ENCODE results near the gene BZW2.

Gene BZW2

DNA sequence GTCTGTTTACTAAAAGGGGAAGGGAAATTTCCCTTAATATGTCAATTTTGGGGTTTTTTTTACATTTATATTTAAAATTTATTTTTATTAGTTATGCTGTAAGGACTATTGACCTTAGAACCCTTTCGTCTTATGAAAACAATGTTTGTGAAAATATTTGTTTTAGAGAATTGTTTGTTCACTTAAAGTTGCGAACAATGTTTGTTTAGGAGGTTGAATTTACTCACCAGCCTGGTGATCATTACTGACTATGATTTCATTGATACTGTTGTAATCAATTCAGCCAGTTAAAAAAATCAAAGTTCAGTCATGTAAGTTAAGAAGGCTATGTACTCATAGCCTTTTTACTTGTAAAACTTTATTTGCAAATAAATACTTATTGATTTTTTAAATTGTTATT is 80.2 kb downstream of the BZW2 start:
- DNase-seq, result no peak

DNA sequence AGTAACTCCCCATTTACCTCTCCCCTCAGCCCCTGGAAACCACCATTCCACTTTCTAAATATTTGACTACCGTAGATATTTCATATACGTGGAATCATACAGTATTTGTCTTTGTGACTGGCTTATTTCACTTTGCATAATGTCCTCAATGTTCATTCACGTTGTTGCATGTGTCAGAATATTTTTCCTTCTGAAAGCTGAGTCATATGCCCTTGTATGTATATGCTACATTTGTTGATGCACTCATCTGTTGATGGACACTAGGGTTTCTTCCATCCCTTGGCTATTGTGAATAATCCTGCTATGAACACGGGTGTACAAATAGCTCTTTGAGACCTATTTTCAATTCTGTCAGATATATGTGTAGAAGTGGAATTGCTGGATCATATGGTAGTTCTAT is 81.8 kb downstream of the BZW2 start:
- no peak for DNase-seq

DNA sequence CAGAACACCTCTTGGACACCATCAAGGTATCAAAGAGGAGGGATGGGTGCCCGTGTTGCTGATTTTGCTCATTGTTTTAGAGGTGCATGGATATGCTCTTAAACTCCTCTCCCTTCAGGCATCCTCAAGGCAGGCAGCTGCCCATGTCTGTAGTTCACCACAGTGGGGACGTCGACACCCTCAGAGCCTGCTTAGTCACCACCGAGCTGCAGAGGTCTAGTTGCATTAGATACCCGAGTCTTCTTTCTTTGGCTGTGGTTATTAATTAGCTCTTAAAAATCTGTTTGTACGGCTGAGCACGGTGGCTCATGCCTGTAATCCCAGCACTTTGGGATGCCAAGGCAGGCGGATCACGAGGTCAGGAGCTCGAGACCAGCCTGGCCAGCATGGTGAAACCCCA is 82.8 kb downstream of the BZW2 start:
- DNase-seq, result no peak

DNA sequence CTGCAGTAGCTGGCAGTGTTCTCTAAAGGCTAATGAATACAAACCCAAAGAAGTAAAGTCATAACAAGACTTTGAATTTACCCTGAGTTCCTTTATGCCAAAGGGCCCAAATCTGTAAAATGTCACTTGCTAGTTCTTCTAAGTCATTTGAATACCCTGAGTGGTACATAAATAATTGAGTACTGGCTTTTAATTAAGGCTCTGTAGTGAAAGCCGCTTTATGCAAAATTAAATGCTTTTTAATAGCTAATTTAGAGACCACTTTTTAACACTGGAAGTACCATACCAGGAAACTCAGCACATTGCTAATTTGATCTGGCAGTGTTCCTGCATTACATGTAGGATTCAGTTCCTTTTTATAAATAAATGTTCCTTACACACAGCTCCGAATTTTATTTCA is 83.6 kb downstream of the BZW2 start:
- DNase-seq, result no peak

DNA sequence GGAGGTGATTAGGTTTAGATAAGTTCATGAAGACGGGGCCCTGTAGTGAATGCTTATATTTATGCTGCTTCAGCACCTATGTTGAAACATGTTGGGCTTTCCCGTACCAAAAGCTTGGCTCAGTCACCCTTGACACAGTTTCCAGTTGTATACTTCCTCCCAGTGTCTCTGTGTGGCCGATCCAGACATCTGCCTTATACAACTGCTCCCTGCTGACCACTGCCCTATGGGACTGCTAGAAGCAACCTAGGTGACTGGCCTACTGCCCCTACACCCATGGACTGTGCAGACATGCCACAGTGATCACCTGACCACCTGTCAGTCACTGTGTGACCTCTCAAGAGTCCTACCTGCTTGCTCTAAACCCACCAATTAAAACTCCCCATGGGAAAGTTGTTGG is 85.0 kb downstream of the BZW2 start:
- DNase-seq, result no peak

DNA sequence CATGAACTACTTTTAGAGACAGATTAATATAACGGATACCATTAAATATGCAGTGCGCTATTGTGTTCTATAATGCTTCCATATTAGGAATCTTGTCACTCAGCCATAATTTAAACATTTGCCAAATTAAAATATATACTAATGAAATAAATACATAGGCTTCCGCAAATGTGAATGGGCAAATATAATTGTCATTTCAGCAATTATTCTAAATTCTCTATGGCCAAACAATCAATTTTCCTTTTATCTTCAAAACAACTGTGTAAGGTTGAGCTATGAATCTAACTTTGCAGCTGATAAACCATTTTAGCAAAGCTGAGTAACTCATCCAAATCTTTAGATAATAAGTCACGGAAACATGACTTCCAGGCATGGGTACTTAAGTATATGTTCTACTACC is 86.8 kb downstream of the BZW2 start:
- DNase-seq, result no peak

DNA sequence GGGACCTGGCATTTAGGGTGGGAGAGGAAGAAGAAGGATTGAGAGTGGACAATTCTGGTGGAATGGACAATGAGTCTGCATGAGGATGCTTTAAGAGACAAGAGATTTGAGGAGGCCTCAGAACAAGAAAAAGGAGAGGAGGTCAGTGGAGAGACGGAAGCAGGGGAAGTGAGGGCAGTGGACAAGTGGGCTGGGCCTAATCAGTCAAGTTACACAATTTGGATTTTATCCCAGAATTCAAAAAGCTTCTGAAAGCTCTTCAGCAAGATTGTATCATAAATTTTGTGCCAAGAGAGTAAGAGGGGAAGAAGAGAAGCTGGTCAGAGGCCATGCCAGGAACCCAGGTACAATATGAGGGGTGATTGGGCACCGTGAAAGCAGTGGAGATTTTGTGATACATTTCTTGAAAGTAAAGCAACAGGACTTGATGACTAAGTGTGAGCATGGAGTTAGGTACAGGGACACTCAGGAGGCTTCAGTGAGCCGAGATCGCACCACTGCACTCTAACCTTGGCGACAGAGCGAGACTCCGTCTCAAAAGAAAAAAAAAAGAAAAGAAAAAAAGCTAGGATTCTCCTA is 88.3 kb downstream of the BZW2 start:
- DNase-seq, result no peak

DNA sequence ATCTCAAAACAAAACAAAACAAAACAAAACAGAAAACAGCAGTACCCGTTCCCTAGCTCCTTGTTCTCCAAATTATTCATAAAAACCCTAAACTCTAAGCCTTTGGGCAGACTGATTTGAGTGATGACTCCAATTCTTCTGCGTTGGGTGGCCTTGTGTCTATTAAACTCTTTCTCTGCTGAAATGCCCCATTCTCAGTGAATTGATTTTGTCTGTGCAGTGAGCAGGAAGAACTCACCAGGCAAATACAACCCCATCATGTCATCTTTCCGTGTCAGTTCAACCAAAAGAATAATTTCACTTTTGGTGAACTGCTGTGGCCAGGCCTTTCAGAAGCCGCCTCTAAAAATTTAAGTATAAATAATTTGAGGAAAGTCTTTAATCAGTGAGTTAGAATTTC is 89.0 kb downstream of the BZW2 start:
- DNase-seq, result no peak

DNA sequence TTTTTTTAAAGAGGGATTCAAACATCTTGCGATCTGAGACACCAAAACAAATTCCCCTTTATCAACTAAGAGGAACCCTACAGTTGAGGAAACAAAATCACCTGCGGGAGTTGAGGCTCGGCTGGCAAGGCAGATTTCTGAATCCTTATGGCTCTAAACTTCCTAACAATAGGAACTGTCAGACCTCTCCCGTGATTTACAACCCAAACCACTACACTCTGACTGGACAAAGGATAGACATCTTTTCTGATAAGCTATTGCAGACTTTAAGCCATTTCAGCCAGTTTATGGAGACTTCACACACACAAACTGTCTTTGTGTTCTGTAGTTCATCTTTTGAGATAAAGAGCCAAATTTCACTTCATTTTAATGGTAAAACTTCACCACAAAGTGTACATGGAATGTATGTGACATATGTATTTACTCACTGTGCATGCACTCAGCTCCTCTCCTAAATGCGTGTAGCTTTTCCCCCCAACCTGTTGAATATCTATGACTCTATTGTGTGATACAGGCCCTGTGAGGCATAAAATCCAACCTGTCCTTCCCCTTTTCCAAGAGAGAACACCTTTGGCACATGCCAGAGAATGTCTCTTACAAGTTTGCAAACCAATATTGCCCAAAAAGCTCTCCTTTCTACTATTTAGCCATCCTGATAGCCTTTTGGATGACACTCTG is 92.2 kb downstream of the BZW2 start:
- no peak for DNase-seq

DNA sequence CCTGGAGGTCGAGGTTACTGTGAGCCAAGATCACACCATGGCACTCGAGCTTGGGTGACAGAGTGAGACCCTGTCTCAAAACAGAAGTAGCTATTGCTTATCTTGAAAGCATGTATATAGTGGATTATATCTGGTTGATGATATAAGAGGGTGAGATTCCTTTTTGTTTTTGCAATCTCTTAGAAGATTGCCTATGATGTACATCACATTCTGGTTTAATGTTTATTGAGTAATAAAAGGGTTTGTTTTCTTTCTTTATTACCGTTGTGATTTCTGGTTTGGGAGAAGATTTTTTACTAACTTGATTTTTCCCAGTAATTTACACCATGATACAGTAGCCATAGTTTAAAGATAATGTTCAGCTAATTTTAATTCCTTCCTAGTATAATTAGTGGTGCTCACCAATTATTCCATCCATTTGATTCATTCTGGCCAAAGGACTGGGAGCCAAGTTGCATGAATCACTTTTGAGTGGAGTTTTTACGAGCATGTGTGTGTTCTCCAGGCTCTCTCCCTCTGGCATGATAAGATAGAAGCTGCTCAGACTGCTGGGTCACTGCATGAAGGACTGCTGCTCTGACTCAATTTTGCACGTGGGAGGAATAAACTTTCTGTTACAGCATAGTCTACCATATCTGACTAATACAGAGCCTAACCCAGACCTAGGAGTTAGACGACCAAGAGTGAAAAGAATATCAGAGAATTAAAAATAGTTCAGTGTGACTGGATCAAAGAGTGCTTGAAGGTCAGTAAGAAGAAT is 94.1 kb downstream of the BZW2 start:
- DNase-seq, result no peak

DNA sequence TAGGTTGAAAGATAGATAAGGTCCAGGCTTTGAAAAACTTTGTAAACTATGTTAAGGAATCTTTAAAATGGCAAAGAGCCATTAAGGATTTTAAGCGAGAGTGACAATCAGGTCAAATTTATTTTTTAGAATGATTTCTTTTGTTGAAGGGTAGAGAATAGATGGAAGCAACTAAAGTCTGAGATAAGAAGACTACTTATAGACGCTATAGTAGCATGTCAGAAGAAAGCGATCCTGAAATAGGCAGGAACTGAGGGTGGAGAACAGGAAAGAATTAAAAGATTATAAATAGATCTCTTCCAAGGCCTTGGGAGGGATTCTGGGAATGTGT is 94.6 kb downstream of the BZW2 start:
- no peak for DNase-seq

DNA sequence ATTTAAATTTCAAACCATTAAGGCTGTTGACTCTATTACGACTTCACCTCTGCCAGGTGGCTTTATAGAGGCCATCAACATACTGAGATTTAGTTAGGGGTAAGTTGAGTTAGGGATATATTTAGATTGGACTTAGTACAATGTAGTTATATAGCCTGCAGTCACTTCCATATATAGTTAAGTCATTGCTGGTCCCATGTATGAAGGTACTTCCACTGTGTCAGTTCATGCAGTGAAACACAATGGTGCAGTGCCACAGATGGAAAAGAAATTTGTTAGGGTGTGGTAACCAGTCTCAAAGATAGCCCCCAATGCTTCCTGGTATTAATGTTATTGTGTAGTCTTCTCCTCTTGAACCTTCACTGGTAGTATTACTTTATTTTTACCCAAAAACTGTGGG is 95.0 kb downstream of the BZW2 start:
- DNase-seq, result no peak

DNA sequence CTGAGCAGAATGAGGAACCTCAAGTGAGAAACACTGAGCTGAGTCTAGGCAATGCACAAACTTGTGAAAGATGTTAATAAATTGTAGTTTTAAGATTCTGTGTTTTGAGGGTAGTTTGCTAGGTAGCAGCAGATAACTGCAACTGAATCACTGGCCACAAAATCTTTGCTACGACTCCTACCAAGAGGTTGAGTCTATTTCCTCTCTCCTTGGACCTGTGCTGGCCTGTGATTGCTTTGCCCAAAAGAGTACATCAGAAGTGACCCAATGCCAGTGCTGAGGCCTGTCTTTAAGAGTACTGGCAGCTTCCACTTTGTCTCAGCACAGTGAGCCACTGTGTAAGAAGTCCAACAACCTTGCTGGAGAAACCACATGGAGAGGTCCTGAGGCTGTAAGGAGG is 95.7 kb downstream of the BZW2 start:
- DNase-seq, result no peak

DNA sequence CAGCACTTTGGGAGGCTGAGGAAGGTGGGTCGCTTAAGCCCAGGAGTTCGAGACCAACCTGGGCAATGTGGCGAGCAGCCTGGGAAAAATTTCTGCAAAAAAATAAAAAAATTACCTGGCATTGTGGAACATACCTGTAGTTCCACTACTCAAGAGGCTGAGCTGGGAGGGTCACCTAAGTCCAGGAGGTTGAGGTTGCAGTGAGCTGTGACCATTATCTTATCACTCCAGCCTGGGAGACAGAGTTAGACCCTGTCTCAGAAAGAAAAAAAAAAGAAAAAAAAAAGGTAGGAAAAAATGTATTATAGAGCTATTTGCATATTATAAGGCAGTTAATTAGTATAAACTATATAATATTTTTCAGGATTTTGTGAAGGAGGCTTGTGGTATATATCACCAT is 96.6 kb downstream of the BZW2 start:
- DNase-seq, result no peak

DNA sequence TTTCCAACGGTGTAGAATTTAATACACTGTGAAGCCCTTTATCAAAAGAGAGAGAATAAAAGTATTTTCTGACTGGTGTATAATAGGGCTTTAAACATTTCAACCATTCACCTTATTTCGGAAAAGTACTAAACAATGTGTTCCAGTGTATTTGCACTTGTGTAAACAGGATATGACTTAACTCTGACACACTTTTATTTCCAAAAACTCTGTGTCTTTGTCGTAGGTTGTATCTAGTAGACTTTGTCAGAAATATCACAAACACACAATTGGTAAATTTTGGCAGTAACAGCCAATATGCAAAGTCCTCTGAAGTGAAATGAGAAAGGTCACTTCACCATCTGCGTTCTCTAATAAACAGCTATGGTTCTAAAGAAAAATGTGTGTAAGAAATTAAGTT is 97.3 kb downstream of the BZW2 start:
- no peak for DNase-seq

DNA sequence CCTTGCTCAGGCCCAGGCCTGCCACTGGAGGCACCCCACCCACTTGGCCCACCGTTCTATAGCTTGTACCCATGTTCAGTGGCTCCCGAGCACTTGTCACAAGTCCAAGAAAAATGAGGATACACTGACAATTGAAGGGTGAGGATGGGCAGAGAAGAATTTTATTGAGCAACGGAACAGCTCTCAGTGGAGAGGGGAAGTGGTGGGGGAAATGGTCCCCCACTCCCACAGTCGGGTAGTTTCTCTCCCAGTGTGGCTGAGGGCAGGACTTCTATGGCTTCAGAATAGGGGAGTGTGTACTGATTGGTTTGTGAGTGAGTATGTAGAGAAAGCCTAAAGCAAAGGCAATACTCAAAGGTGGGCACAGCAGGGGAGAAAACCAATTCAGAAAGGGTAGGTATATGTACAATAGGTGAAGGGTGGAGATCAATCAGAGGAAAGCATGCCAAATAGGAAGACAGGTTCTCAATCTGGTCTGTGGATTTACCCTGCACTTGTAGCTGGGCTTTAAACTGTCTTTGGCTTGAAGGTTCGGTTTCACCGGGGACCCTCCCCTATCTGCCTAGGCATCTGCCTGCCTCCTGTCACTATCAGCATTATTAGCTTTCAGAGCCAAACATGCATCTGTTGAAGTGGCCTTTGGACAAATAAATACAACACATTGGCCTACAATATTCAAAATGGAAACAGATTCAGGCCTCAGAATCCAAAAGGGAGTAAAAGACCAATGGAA is 98.7 kb downstream of the BZW2 start:
- DNase-seq, result no peak

DNA sequence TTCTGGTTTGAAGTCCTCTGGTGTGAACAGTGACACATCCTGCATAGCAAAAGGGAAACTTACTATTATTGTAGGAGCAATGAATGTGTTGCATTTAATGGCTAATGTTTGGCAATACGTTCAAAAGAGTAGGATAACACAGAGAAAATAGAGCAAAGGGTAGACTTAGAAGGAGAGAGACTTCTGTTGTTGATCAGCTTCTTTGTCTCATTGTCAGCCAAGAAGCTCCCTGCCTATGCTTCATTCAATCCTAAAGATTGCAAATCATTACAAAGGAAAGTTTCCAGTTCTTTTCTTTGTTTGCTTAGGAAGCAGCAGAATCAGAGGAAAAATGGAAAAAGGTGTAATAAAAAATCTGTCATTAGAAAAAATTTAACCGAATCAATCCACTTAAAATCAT is 99.7 kb downstream of the BZW2 start:
- no peak for DNase-seq

DNA sequence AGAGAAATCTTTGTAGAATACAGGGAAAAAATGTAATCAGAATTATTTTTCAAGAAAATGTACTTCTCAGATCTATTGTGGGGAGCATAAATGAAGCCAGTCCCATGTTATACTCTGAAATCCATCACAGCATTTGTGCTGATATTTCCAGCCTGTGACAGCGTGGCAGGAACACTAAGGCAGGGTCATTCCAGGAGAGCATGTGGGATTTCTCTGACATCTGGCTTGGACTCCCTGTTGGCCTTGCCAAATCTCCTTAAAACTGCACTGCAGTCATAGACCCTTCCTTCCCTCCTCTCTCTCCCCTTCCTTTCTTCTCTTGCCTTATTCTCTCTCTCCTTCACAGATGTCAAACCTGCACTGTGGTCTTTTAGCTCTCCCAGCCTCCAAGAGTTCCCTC is 101.1 kb downstream of the BZW2 start:
- DNase-seq, result no peak

DNA sequence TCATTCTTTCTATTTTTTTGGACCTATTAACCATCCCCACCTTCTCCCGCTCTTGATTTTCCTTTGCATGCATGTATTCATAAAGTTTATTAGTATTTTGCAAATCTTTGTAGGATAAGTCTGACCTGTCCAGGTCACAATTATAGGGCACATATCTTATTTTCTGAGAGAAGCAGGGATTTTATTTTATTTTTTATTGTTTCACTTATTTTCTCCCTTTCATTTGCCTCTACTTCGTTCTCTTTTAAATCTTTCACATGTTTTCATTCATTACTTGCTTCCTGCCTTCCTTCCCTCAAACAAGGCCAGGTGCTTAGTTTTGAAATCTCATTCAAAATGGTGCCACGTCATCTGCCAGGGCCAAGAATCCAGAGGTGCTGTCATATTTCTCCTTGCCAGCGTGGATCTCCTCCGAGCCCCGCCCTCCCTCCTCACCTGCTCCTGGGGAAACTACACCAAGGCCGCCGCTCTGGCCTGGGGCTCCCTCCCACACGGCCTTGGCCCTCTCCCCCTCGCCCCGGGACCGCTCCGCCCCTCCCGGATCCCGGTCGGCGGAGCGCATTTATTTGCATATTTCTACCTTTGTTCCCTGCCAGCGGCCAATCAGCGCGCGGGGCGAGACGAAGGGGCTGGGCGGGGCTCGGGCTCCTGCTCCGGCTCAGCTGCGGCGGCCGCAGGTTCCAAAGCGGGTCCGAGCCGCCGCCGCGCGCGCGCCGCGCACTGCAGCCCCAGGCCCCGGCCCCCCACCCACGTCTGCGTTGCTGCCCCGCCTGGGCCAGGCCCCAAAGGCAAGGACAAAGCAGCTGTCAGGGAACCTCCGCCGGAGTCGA is 107.3 kb downstream of the BZW2 start, which contains the start of gene TSPAN13:
Gene TSPAN13 (plus strand): TSS at position 654 of the 830 bp plus-strand sequence. CDS start 213 bp downstream, outside the sequence.
- peak; percentile 49 for DNase-seq

DNA sequence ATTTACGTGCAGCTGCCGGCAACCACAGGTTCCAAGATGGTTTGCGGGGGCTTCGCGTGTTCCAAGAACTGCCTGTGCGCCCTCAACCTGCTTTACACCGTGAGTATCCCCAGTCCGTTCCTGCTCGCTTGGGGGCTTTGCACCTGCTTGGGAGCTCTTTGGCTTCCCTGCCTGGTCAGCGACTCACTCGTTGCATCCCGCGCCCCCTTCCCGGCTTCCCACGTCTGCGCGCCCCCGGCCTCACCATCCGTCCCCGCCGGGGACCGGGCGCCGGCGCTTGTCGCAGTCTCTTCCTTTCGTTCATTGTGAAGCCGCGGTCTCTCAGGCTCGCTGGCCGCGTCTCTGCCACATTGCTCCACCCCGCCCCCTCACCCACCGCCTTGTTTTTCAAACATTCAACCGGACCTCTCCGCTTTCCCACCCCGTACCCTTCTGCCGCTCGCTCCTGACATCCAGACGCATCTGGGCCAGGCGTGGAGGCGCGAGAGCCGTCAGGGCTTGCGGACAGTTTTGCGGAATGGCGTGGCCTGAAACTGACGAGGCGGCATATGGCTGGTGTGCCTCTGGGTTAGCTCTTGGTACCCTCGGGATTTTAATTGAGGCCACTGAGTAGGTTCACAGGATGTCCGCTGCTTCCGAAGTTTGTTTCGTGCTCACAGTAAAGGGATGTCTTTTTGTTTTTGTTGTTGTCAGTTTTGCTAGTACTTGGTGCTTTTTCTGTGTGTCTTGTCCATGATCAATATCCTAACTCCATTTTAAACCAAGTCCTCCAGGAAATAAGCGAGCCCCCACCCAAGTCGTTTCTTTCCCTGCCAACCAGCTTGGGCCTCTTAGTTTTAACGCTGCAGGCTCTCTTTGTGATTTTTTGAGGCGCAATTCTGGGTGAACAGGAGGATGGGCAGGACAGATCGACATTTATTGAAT is 108.2 kb downstream of the BZW2 start:
- DNase-seq, result no peak

DNA sequence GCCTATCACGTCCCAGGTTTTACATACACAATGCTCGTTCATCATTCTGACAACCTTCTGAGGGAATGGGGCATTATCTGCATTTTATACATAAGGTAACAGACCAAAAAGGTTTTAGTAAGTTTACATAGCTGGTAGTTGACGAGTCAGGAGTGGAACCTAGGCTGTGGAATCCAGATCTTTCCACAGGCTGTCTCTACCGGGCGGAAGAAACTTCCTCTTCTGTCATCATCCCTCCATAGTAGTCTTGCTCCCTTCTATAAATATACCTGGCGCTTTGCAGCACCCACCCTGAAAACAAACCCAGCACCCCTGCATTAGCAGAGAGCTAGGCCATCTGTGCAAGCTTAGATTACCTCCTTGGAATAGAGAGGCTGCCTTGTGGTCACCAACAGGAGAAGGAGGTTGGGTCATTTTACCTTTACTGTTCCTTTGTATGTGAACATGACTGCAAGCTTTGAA is 108.9 kb downstream of the BZW2 start:
- DNase-seq, result no peak

DNA sequence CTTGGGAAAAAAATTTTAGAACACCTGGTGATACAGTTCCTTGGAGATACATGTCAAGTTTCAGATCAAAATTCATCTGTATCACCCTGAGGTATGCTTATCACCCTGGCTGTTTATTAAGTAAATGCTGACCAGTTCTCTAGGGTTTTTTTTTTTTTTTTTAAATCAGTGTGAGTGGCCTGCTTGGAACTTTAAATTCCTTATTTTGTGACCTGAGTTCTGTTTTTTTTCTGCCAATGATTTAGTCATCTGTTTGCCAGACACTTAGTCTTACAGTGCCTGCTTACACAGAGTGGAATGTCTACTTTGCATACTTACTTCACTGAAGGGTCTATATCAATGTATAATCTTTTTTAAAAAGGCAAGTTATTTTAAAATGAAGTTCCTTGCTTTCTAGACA is 109.4 kb downstream of the BZW2 start:
- DNase-seq, result no peak

All from stimulated activated CD4-positive, alpha-beta T cell treated with anti-CD3 and anti-CD28 coated beads, Interleukin-4, amount 100 ng/mL, for 24 hours (primary cell).